Measurements from ENCODE around the gene KCNK4.

DNA sequence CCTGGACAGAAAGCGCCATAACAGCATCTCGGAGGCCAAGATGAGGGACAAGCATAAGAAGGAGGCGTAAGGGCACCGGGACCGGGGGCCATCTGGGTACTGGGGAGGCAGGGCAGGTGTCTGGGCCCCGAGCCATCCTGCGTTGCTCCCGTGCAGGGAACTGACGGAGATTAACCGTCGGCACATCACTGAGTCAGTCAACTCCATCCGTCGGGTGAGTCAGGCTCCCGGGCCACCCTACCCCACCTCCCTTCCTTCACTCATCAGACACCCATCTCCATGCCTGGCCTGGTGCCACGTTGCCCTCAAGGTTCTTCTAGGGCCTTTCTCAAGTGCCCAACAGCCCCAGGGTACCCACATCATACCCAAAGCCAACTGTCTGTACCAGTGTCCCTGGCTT, 24.8 kb upstream of the KCNK4 start:
- no peak for TF ChIP-seq POLR2AphosphoS5 (IDR thresholded peaks at IDR 0.05)
- TF ChIP-seq, protein P1, sequence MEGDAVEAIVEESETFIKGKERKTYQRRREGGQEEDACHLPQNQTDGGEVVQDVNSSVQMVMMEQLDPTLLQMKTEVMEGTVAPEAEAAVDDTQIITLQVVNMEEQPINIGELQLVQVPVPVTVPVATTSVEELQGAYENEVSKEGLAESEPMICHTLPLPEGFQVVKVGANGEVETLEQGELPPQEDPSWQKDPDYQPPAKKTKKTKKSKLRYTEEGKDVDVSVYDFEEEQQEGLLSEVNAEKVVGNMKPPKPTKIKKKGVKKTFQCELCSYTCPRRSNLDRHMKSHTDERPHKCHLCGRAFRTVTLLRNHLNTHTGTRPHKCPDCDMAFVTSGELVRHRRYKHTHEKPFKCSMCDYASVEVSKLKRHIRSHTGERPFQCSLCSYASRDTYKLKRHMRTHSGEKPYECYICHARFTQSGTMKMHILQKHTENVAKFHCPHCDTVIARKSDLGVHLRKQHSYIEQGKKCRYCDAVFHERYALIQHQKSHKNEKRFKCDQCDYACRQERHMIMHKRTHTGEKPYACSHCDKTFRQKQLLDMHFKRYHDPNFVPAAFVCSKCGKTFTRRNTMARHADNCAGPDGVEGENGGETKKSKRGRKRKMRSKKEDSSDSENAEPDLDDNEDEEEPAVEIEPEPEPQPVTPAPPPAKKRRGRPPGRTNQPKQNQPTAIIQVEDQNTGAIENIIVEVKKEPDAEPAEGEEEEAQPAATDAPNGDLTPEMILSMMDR (IDR thresholded peaks at IDR 0.05), result no peak
